HG02970 (cell line): ENCODE measurements around the gene ZNF428.
A peak's percentile ranks its signal among the peaks of the same experiment; 100 is the strongest.
"Not testable (repeated sequence)": the region's sequence is repeated elsewhere in the genome, so short reads cannot be mapped to it uniquely, and the experiment has no call there.

Source experiments
- ATAC-seq: cut with Tn5 transposase; IDR thresholded peaks from one replicate; pipeline ENCODE4 v1.9.1; 2021; ENCODE audit warnings: mild to moderate bottlenecking, moderate library complexity, moderate number of reproducible peaks; ENCODE audit not compliant: unreplicated experiment, low FRiP score

ZNF428 gene

GRCh38 chr19:43619262-43620060, at the start of gene ZNF428:
Gene ZNF428, minus strand, starts transcription at chr19:43619629. Its CDS starts 5,325 bp downstream, at chr19:43614304.
- peak; percentile 74 for ATAC-seq

GRCh38 chr19:43668406-43669109, 49.1 kb upstream of the ZNF428 start:
- ATAC-seq = peak; percentile 93

- ATAC-seq = no peak
Observed at GRCh38 chr19:43667876-43668405, 48.5 kb upstream of the ZNF428 start.

GRCh38 chr19:43667126-43667875, 47.9 kb upstream of the ZNF428 start:
- ATAC-seq = no peak

- ATAC-seq = no peak
Observed at GRCh38 chr19:43664018-43664417, 44.6 kb upstream of the ZNF428 start.

GRCh38 chr19:43662487-43662886, 43.1 kb upstream of the ZNF428 start:
- ATAC-seq = no peak

GRCh38 chr19:43660971-43661360, 41.5 kb upstream of the ZNF428 start:
- no peak for ATAC-seq

GRCh38 chr19:43660301-43660970, 41.0 kb upstream of the ZNF428 start:
- no peak for ATAC-seq

GRCh38 chr19:43658494-43658893, 39.1 kb upstream of the ZNF428 start:
- no peak for ATAC-seq

GRCh38 chr19:43658001-43658400, 38.6 kb upstream of the ZNF428 start:
- no peak for ATAC-seq

- ATAC-seq = no peak
Observed at GRCh38 chr19:43656436-43656835, 37.0 kb upstream of the ZNF428 start.

- ATAC-seq = no peak
Observed at GRCh38 chr19:43652546-43652874, 33.1 kb upstream of the ZNF428 start.

- ATAC-seq = no peak
Observed at GRCh38 chr19:43651758-43652545, 32.5 kb upstream of the ZNF428 start.

- ATAC-seq = not testable (repeated sequence)
Observed at GRCh38 chr19:43650276-43650675, 30.8 kb upstream of the ZNF428 start.

- ATAC-seq = no peak
Observed at GRCh38 chr19:43649514-43649913, 30.1 kb upstream of the ZNF428 start.

- no peak for ATAC-seq
Observed at GRCh38 chr19:43648633-43649032, 29.2 kb upstream of the ZNF428 start.

GRCh38 chr19:43644181-43644580, 24.8 kb upstream of the ZNF428 start:
- ATAC-seq = no peak

- ATAC-seq = no peak
Observed at GRCh38 chr19:43643326-43643725, 23.9 kb upstream of the ZNF428 start.

- ATAC-seq = no peak
Observed at GRCh38 chr19:43642531-43642930, 23.1 kb upstream of the ZNF428 start.

- ATAC-seq = no peak
Observed at GRCh38 chr19:43641333-43641732, 21.9 kb upstream of the ZNF428 start.
